Chondrocyte (in vitro differentiated cells): ENCODE results near the gene ZFYVE19. TPM values are rescaled to one million over a fixed set of nuclear protein-coding genes. Genes with fewer than 3 reads are reported as not detected.
A peak's percentile ranks its signal among the peaks of the same experiment; 100 is the strongest.

Source experiments
- DNase-seq: peaks from one replicate; pipeline ENCODE4 v3.0.0; 2021; ENCODE audit warnings: mixed read lengths, low spot score
- H3K27ac Mint-ChIP-seq: one replicate; pipeline ENCODE4 v1.8.0; 2021; ENCODE audit warnings: mild to moderate bottlenecking, moderate library complexity, mixed read lengths; ENCODE audit not compliant: unreplicated experiment
- H3K27me3 Mint-ChIP-seq: 2 replicates; pipeline ENCODE4 v1.8.0; 2021; ENCODE audit warnings: low read depth, mixed read lengths
- H3K36me3 Mint-ChIP-seq: 2 replicates; pipeline ENCODE4 v1.8.0; 2021; ENCODE audit warnings: low read depth, mixed read lengths
- H3K4me1 Mint-ChIP-seq: 2 replicates; pipeline ENCODE4 v1.8.0; 2021; ENCODE audit warnings: low read depth, mild to moderate bottlenecking, mixed read lengths
- H3K4me3 Mint-ChIP-seq: one replicate; pipeline ENCODE4 v1.8.0; 2021; ENCODE audit warnings: mild to moderate bottlenecking, moderate library complexity, mixed read lengths; ENCODE audit not compliant: unreplicated experiment
- H3K9me3 Mint-ChIP-seq: 2 replicates; pipeline ENCODE4 v1.8.0; 2021; ENCODE audit warnings: low read depth, mixed read lengths
- CTCF ChIP-seq: fragments of 200-600 bp; sonication (generic); IDR thresholded peaks from 2 replicates; pipeline ENCODE4 v1.5.0; 2021; ENCODE audit warnings: antibody characterized with exemption, mild to moderate bottlenecking, moderate library complexity
- total RNA-seq: library from RNA; stranded (reverse); gene quantifications from 3 replicates; pipeline ENCODE4 v1.2.1, GENCODE V29; 2021

Gene ZFYVE19
- total RNA-seq, 1 donor from 2014 or later = 15.5 TPM

GRCh38 chr15:40806672-40807027 is 239 bp upstream of the ZFYVE19 start:
- no peaks in the 10 kb centered on the region for H3K9me3 Mint-ChIP-seq

GRCh38 chr15:40807888-40808461 is 1.1 kb downstream of the ZFYVE19 start:
- Mint-ChIP-seq H3K9me3 (no peaks in the 10 kb centered on the region), H3K27ac (peak overlapping the region; percentile 32), H3K4me1 (peaks cover 16% of the 10 kb centered on the region), H3K27me3 (no peaks in the 10 kb centered on the region), H3K36me3 (peaks cover 5% of the 10 kb centered on the region), H3K4me3 (peak overlapping the region; percentile 88)
- no peak for DNase-seq
- TF ChIP-seq CTCF = no peak

More at GRCh38 chr15:40806672-40807027, 239 bp upstream of the ZFYVE19 start:
- H3K36me3 Mint-ChIP-seq = peaks cover 5% of the 10 kb centered on the region
- H3K4me1 Mint-ChIP-seq = peaks cover 16% of the 10 kb centered on the region
- H3K4me3 Mint-ChIP-seq = peak overlapping the region; percentile 88
- no peak for TF ChIP-seq CTCF
- peak overlapping the region; percentile 90 for H3K27ac Mint-ChIP-seq
- DNase-seq = no peak
- no peaks in the 10 kb centered on the region for H3K27me3 Mint-ChIP-seq

GRCh38 chr15:40808861-40809450 is 2.1 kb downstream of the ZFYVE19 start:
- peaks cover 16% of the 10 kb centered on the region for H3K4me1 Mint-ChIP-seq
- H3K4me3 Mint-ChIP-seq = no peak overlapping the region
- no peak for TF ChIP-seq CTCF
- H3K27me3 Mint-ChIP-seq = no peaks in the 10 kb centered on the region
- peaks cover 8% of the 10 kb centered on the region for H3K36me3 Mint-ChIP-seq
- no peak overlapping the region for H3K27ac Mint-ChIP-seq
- DNase-seq = no peak
- H3K9me3 Mint-ChIP-seq = no peaks in the 10 kb centered on the region

- Mint-ChIP-seq H3K4me1 (peaks cover 12% of the 10 kb centered on the region), H3K9me3 (no peaks in the 10 kb centered on the region), H3K27ac (no peak overlapping the region), H3K4me3 (no peak overlapping the region), H3K27me3 (no peaks in the 10 kb centered on the region), H3K36me3 (peaks cover 13% of the 10 kb centered on the region)
- TF ChIP-seq CTCF = no peak
- peak; percentile 88 for DNase-seq
Measured at GRCh38 chr15:40812721-40813425, 6.0 kb downstream of the ZFYVE19 start.

GRCh38 chr15:40815042-40815698 is 8.3 kb downstream of the ZFYVE19 start:
- no peak for TF ChIP-seq CTCF
- Mint-ChIP-seq H3K9me3 (no peaks in the 10 kb centered on the region), H3K27me3 (peaks cover 1% of the 10 kb centered on the region), H3K27ac (no peak overlapping the region), H3K4me1 (peaks cover 4% of the 10 kb centered on the region), H3K4me3 (no peak overlapping the region), H3K36me3 (peaks cover 13% of the 10 kb centered on the region)
- no peak for DNase-seq
